HG02885 (cell line): Measurements from ENCODE around the gene PPP1R12A.
A peak's percentile ranks its signal among the peaks of the same experiment; 100 is the strongest.
"Not testable (repeated sequence)": the region's sequence is repeated elsewhere in the genome, so short reads cannot be mapped to it uniquely, and the experiment has no call there.

ENCODE experiments used
- ATAC-seq: cut with Tn5 transposase; IDR thresholded peaks from one replicate; pipeline ENCODE4 v1.9.1; 2021; ENCODE audit warnings: mild to moderate bottlenecking; ENCODE audit not compliant: unreplicated experiment, poor library complexity

Gene PPP1R12A

GRCh38 chr12:79847417-79847816 is 87.5 kb downstream of the PPP1R12A start:
- ATAC-seq = no peak

- ATAC-seq = no peak
These were observed 90.2 kb downstream of the PPP1R12A start for GRCh38 chr12:79844693-79845092.

DNA sequence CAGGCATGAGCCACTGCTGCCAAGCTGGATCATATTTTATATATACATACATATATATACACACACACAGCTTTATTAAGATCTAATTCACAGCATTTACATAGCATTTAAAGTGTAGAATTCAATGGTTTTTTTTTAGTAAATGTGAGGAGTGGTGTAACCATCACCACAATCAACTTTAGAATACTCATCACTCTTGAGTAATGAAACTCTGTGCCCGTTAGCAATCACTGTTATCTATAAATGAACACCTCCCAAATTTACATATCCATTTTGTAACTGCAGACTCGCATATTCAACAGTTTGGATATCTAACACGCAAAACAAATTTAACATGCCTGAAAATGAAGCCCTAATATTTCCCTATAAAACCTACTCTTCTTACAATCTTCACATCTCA is 90.9 kb downstream of the PPP1R12A start:
- ATAC-seq = no peak

DNA sequence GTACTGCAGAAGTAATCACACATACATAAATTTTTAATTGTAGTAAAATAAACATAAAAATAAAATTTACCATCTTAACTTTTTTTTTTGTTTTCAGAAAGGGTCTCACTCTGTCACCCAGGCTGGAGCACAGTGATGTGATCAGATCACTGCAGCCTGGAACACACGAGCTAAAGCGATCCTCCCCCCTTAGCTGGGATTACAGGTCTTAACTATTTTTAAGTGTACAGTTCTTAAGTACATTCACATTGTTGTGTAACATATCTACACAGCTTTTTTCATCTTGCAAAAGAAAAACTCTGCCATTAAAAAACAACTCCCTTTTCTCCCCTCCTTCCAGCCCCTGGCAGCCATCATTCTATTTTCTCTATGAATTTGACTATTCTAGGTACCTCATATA is 92.3 kb downstream of the PPP1R12A start:
- no peak for ATAC-seq

GRCh38 chr12:79841878-79842265 is 93.0 kb downstream of the PPP1R12A start:
- no peak for ATAC-seq

DNA sequence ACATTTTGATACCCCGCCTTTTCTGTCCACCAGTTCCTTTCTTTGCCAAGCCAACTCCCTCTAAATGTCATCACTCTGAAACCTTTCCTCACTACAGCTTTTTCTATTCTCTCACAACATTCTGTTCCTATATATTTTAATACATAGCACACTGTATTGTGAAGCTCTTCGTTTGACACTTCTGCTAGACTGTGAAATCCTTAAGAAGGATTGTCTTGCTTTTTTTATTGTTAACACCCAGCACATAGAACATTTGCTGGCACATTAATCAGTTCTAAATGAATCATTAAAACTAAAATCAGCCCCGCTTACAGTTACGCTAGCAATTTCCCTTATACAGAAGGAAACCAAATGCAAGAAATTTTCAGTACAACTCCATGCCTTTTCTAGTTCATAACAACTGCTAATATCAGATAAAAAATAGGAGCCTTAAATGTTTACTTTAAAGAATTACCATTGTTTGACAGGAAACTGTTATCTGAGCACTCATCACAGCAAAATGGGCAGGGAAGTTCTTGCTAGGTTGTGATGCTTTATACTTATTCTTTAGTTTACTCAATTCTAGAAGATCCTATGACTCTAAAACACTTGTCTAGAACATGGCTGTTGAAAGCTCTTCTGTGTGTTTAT is 93.5 kb downstream of the PPP1R12A start:
- ATAC-seq = no peak

DNA sequence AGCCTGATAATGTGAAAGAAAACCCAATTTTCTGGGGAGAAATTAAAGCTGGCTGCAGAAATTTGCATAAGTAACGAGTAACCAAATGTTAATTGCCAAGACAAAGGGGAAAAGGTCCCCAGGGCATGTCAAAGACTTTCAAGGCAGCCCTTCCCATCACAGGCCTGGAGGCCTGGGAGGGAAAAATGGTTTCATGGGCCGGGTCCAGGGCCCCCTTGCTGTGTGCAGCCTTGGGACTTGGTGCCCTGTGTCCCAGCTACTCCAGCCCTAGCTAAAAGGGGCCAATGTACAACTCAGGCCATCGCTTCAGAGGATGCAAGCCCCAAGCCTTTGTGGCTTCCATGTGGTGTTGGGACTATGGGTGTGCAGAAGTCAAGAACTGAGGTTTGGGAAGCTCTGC is 96.5 kb downstream of the PPP1R12A start:
- ATAC-seq = no peak

DNA sequence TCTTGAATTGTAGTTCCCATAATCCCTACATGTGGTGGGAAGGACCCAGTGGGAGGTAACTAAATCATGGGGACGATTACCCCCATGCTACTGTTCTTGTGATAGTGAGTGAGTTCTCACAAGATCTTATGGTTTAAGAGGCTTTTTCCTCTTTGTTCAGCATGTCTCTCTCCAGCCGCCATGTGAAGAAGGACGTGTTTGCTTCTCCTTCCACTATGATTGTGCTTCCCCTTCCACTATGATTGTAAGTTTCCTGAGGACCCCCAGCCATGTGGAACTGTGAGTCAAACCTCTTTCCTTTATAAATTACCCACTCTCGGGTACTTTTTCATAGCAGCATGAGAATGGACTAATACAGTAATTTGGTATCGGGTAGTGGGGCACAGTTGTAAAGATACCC is 97.3 kb downstream of the PPP1R12A start:
- ATAC-seq = no peak

DNA sequence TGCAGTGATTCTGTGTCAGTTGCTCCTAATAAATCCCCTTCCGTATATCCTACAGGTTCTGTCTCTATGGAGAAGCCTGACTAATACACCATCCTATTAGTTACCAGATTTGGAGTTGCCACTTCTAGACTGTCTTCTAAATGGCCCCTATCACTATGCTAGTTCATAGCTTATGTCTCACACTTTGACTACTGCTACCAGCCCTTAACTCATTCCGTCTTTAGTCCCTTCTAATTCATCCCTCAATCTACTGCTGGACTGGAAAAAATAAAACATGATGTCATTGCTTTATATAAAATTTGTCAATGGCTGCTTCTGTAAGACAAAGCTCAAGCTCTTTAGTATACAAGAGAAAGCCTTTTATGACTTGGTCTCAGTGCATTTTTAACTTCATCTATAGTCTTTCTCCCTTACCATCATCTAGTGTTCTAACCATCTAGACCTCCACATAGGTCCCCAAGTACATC is 99.5 kb downstream of the PPP1R12A start:
- no peak for ATAC-seq

- ATAC-seq = no peak
These were observed 100.1 kb downstream of the PPP1R12A start for GRCh38 chr12:79834712-79835376.

DNA sequence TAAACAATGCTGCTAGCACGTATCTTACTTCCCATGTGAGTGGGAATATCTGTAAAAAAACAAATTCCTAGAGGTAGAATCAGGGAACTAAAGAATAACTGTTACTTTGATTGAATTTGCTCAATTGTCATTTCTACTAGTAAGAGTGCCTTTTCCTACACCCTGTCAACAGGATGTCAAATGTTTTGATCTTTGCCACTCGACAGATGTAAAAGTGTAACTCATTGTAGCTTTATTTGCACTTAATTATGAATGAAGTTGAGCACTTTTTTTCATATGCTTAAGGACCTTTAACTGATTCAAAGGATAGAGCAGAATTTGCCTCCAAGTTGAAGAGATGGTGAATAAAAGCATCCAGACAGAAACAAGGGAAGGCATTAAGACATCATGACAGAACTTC is 104.5 kb downstream of the PPP1R12A start:
- ATAC-seq = no peak

- no peak for ATAC-seq
These were observed 106.0 kb downstream of the PPP1R12A start for GRCh38 chr12:79828924-79829323.

DNA sequence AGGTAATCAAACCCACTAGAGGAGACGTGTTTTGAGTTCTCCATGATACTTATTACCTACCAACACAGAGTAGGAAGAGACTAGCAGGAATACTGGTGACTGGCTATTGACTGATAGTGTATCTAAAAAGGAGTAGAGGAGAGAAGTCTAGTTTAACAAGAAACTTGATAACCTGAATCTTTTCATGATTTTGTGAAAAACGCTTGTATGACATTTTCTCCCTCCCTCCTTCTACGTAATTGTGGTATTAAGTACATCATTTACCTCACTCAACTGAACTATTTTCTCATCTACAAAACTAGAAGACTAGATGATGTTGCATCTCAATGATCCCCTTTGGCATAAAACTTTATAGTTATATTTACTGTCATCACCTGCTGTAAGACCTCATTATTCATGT is 107.4 kb downstream of the PPP1R12A start:
- ATAC-seq = no peak

DNA sequence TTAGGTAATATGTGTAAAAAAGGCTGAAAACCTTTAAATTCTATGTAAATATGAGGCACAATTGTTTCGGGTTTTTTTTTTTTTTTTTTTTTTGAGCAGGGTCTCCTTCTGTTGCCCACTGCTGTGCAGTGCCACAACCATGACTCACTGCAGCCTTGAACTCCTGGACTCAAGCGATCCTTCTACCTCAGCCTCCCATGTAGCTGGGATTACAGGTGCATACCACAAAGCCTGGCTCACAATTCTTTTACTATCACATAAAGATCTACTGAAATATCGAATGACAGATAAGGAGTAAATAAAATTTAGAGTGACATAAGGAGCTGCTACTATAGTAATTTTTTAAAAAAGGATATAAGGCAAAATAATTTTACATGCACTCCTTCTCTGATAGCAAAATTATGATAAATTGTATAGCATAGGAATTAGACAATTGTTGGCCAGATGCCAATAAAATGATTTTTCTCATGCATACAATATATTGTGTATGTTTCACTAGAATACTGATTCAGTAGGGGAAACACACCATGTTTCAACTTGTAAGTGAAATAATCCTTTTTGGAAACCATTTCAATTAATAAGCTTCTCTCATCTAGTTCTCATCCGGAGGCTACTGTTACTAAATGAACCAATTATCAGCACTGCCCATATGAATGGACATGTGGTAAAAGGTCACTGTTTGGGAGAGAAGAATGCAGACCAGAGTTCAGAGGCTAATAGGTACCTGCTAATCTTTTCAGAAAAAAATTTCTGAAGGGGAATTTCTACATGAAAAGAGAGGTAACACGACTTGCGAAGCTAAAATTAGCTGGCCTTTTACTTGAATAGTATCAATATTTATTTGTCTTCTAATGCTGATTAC is 108.4 kb downstream of the PPP1R12A start:
- no peak for ATAC-seq

- no peak for ATAC-seq
These were observed 112.4 kb downstream of the PPP1R12A start for GRCh38 chr12:79822475-79822874.

- no peak for ATAC-seq
These were observed 116.0 kb downstream of the PPP1R12A start for GRCh38 chr12:79818856-79819255.

DNA sequence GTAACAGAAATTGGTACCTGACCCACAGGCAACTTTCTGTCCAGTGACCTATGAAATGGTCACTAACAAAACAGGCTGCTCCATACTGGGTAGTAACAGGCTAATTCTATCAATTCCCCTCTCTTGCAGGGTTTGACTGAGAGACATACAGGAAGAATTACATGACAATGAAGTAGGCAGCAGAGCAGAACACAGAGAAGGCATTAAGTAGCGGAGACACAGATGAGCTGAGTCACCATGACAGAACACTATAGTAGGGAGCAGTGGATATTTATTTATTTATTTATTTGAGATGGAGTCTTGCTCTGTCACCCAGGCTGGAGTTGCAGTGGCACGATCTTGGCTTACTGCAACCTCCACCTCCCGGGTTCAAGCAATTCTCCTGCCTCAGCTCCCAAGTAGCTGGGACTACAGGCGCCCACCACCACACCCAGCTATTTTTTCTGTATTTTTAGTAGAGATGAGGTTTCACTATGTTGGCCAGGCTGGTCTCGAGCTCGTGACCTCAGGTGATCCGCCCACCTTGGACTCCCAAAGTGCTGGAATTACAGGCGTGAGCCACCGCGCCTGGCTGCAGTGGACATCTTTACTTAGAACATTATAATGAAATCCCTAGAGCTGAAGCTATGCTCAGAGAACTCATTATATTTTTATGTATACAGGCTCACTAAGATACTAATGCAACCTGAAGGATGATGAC is 150.4 kb downstream of the PPP1R12A start:
- ATAC-seq = not testable (repeated sequence)

GRCh38 chr12:79782172-79782900 is 152.6 kb downstream of the PPP1R12A start:
- ATAC-seq = peak; percentile 46

DNA sequence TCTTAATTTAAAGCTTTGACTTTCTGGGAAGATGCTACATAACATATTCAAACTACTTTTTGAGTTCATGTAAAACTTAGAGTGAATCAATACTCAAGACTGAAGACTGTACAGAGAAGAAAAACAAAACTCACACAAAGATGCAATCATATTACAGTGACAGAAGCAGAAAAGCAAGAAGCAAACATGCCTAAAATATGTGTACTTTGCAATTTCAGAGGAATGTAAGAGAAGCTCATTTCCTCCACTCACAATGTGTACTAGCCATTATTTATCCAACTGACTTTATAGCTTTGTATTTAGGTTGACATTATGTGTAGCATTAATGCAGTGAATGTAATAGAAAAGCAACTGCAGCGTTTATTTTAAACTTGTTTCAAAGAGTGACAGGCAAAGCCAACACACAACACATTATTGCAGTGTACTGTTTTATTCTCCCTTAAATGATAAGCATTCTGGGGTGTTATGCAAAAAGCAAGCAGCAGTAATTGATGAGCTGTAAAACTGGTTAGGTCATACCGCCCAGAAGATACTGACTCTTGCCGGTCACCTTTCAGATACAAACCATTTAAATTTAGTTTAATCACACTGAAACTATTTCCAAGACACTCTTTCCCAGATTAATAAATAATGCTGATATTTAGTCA is 156.0 kb downstream of the PPP1R12A start:
- no peak for ATAC-seq
